Measurements from ENCODE around the gene TSHR. TPM values are rescaled to one million over a fixed set of nuclear protein-coding genes. Genes with fewer than 3 reads are reported as not detected.

TSHR gene
- total RNA-seq, 2 donors from 2014 or later, result 0.58 TPM; not detected in 1

GRCh38 chr14:81006266-81006665 is 50.8 kb downstream of the TSHR start:
- H3K4me3 Mint-ChIP-seq, result no peak overlapping the region
- Histone ChIP-seq H3K4me1 (ENCODE audit: control insufficient read depth, insufficient read depth, low read length) (peaks cover 8% of the 10 kb centered on the region), H3K4me3 (ENCODE audit: low read length) (no peak overlapping the region), H3K9ac (ENCODE audit: extremely low read depth, low read length, poor library complexity, severe bottlenecking) (no peak overlapping the region), H3K36me3 (ENCODE audit: control insufficient read depth, insufficient read depth, low read length) (no peaks in the 10 kb centered on the region), H3K9me3 (ENCODE audit: control insufficient read depth, low read length) (no peaks in the 10 kb centered on the region), H3K27me3 (ENCODE audit: control insufficient read depth, insufficient read depth, low read length, poor library complexity, severe bottlenecking) (peaks cover 3% of the 10 kb centered on the region), H3K27ac (ENCODE audit: low read depth, low read length) (no peak overlapping the region)
- no peaks in the 10 kb centered on the region for H3K36me3 Mint-ChIP-seq (ENCODE audit: low read depth)
- H3K9me3 Mint-ChIP-seq, result no peaks in the 10 kb centered on the region
- H3K27me3 Mint-ChIP-seq (ENCODE audit: insufficient read depth), result peaks cover 5% of the 10 kb centered on the region
- TF ChIP-seq CTCF (conservative IDR thresholded peaks at IDR 0.05), result no peak
- no peak overlapping the region for H3K27ac Mint-ChIP-seq
- peaks cover 18% of the 10 kb centered on the region for H3K4me1 Mint-ChIP-seq
- DNase-seq, result no peak
- 98% methylated on average over 3 of the region's 3 CpGs; no CpG with 5 or more reads in 1 of the 2 experiments for WGBS, 2 experiments (ENCODE audit: insufficient coverage in 1 of 2, insufficient read length in 1 of 2)

- Mint-ChIP-seq H3K27me3 (ENCODE audit: insufficient read depth) (peaks cover 5% of the 10 kb centered on the region), H3K36me3 (ENCODE audit: low read depth) (no peaks in the 10 kb centered on the region), H3K4me1 (peaks cover 12% of the 10 kb centered on the region), H3K9me3 (no peaks in the 10 kb centered on the region), H3K4me3 (no peak overlapping the region), H3K27ac (no peak overlapping the region)
- H3K4me1 ChIP-seq (ENCODE audit: control insufficient read depth, insufficient read depth, low read length), result peaks cover 3% of the 10 kb centered on the region
- H3K4me3 ChIP-seq (ENCODE audit: low read length), result no peak overlapping the region
- no peaks in the 10 kb centered on the region for H3K27me3 ChIP-seq (ENCODE audit: control insufficient read depth, insufficient read depth, low read length, poor library complexity, severe bottlenecking)
- no peaks in the 10 kb centered on the region for H3K9me3 ChIP-seq (ENCODE audit: control insufficient read depth, low read length)
- no peak overlapping the region for H3K27ac ChIP-seq (ENCODE audit: low read depth, low read length)
- no peak for TF ChIP-seq CTCF (conservative IDR thresholded peaks at IDR 0.05)
- no peak for DNase-seq
- no peaks in the 10 kb centered on the region for H3K36me3 ChIP-seq (ENCODE audit: control insufficient read depth, insufficient read depth, low read length)
- no peak overlapping the region for H3K9ac ChIP-seq (ENCODE audit: extremely low read depth, low read length, poor library complexity, severe bottlenecking)
- 96 to 100% methylated on average over 1 of the region's 1 CpG for WGBS, 2 experiments (ENCODE audit: insufficient coverage in 1 of 2, insufficient read length in 1 of 2)
Measured at GRCh38 chr14:81007131-81007530, 51.7 kb downstream of the TSHR start.

GRCh38 chr14:81009346-81009745 is 53.9 kb downstream of the TSHR start:
- Histone ChIP-seq H3K4me1 (ENCODE audit: control insufficient read depth, insufficient read depth, low read length) (no peaks in the 10 kb centered on the region), H3K9ac (ENCODE audit: extremely low read depth, low read length, poor library complexity, severe bottlenecking) (no peak overlapping the region), H3K36me3 (ENCODE audit: control insufficient read depth, insufficient read depth, low read length) (no peaks in the 10 kb centered on the region), H3K9me3 (ENCODE audit: control insufficient read depth, low read length) (no peaks in the 10 kb centered on the region), H3K27ac (ENCODE audit: low read depth, low read length) (no peak overlapping the region), H3K27me3 (ENCODE audit: control insufficient read depth, insufficient read depth, low read length, poor library complexity, severe bottlenecking) (no peaks in the 10 kb centered on the region), H3K4me3 (ENCODE audit: low read length) (no peak overlapping the region)
- no peak for DNase-seq
- Mint-ChIP-seq H3K4me1 (no peaks in the 10 kb centered on the region), H3K4me3 (no peak overlapping the region), H3K9me3 (peaks cover 4% of the 10 kb centered on the region), H3K27ac (no peak overlapping the region), H3K27me3 (ENCODE audit: insufficient read depth) (peaks cover 2% of the 10 kb centered on the region), H3K36me3 (ENCODE audit: low read depth) (no peaks in the 10 kb centered on the region)
- 93 to 100% methylated on average over 1 to 2 of the region's 2 CpGs for WGBS, 2 experiments (ENCODE audit: insufficient coverage in 1 of 2, insufficient read length in 1 of 2)
- no peak for TF ChIP-seq CTCF (conservative IDR thresholded peaks at IDR 0.05)

Measured in endodermal cell (in vitro differentiated cells).